Jurkat, Clone E6-1 (cell line): ENCODE measurements around the gene LHPP. TPM values are rescaled to one million over a fixed set of nuclear protein-coding genes. Genes with fewer than 3 reads are reported as not detected.
"Not testable (repeated sequence)": the region's sequence is repeated elsewhere in the genome, so short reads cannot be mapped to it uniquely, and the experiment has no call there.

Experiments
- DNase-seq: peaks from one replicate; pipeline ENCODE4 v3.0.0-alpha.2; 2011; ENCODE audit warnings: low read depth, low spot score
- H3K4me3 ChIP-seq: 2 replicates; pipeline ENCODE4 v1.5.1; 2011; ENCODE audit warnings: mild to moderate bottlenecking, low read length, control low read depth, moderate library complexity
- polyA plus RNA-seq: library from polyadenylated mRNA; unstranded; fragments of >200 nt; gene quantifications from one replicate; pipeline ENCODE4 v1.2.1, GENCODE V29; 2012; ENCODE audit warnings: missing spikeins; ENCODE audit not compliant: insufficient read length, insufficient read depth

LHPP gene
- polyA plus RNA-seq, result 29.3 TPM

GRCh38 chr10:124461642-124462347 is at the start of gene LHPP:
Gene LHPP, plus strand, starts transcription at chr10:124461823. Its CDS starts 40 bp downstream, at chr10:124461863.
- H3K4me3 ChIP-seq, result peak within 1 kb of the TSS; percentile 73
- DNase-seq, result peak; percentile 71

GRCh38 chr10:124414076-124414475 is 47.5 kb upstream of the LHPP start:
- no peak overlapping the region for H3K4me3 ChIP-seq
- DNase-seq, result no peak

- no peak overlapping the region for H3K4me3 ChIP-seq
- DNase-seq, result no peak
These were observed 46.4 kb upstream of the LHPP start for GRCh38 chr10:124415210-124415609.

GRCh38 chr10:124416733-124417132 is 44.9 kb upstream of the LHPP start:
- no peak overlapping the region for H3K4me3 ChIP-seq
- no peak for DNase-seq

GRCh38 chr10:124417895-124418725 is 43.5 kb upstream of the LHPP start:
- DNase-seq, result no peak
- H3K4me3 ChIP-seq, result peak overlapping the region; percentile 60

- peak within 1 kb of the TSS; percentile 60 for H3K4me3 ChIP-seq
- DNase-seq, result peak; percentile 92
These were observed 42.7 kb upstream of the LHPP start, which contains the start of gene OAT for GRCh38 chr10:124418726-124419501. Gene OAT, minus strand, starts transcription at chr10:124418923. Its CDS starts 6,752 bp downstream, at chr10:124412171.

GRCh38 chr10:124419635-124420034 is 42.0 kb upstream of the LHPP start:
- DNase-seq, result no peak
- no peak overlapping the region for H3K4me3 ChIP-seq

- H3K4me3 ChIP-seq, result no peak overlapping the region
- no peak for DNase-seq
These were observed 41.4 kb upstream of the LHPP start for GRCh38 chr10:124420254-124420653.

- H3K4me3 ChIP-seq, result no peak overlapping the region
- DNase-seq, result no peak
These were observed 38.9 kb upstream of the LHPP start for GRCh38 chr10:124422742-124423141.

GRCh38 chr10:124423813-124424212 is 37.8 kb upstream of the LHPP start:
- DNase-seq, result no peak
- no peak overlapping the region for H3K4me3 ChIP-seq

GRCh38 chr10:124425227-124425962 is 36.2 kb upstream of the LHPP start:
- no peak for DNase-seq
- no peak overlapping the region for H3K4me3 ChIP-seq

- no peak overlapping the region for H3K4me3 ChIP-seq
- DNase-seq, result no peak
These were observed 33.3 kb upstream of the LHPP start for GRCh38 chr10:124428207-124428777.

- no peak for DNase-seq
- H3K4me3 ChIP-seq, result no peak overlapping the region
These were observed 32.0 kb upstream of the LHPP start for GRCh38 chr10:124429576-124429975.

GRCh38 chr10:124430077-124430476 is 31.5 kb upstream of the LHPP start:
- no peak for DNase-seq
- no peak overlapping the region for H3K4me3 ChIP-seq

GRCh38 chr10:124433461-124433860 is 28.2 kb upstream of the LHPP start:
- no peak for DNase-seq

GRCh38 chr10:124435683-124436082 is 25.9 kb upstream of the LHPP start:
- not testable (repeated sequence) for H3K4me3 ChIP-seq, DNase-seq

More at GRCh38 chr10:124433461-124433860, 28.2 kb upstream of the LHPP start:
- H3K4me3 ChIP-seq, result no peak overlapping the region

GRCh38 chr10:124436191-124436638 is 25.4 kb upstream of the LHPP start:
- no peak for DNase-seq
- H3K4me3 ChIP-seq, result no peak overlapping the region

- H3K4me3 ChIP-seq, DNase-seq: not testable (repeated sequence)
These were observed 19.9 kb upstream of the LHPP start for GRCh38 chr10:124441694-124442093.
